HepG2 (cell line): ENCODE measurements around the gene TEX48. TPM values are rescaled to one million over a fixed set of nuclear protein-coding genes. Genes with fewer than 3 reads are reported as not detected.

Experiments used
- BORCS8-MEF2B ChIP-seq: sonication (generic); formaldehyde crosslinking; IDR thresholded peaks from 2 replicates; pipeline ENCODE4 v1.8.0; 2022; ENCODE audit warnings: mild to moderate bottlenecking, missing genetic modification reagents
- DR1 ChIP-seq: sonication (generic); formaldehyde crosslinking; IDR thresholded peaks from 2 replicates; pipeline ENCODE4 v1.8.0; 2021; ENCODE audit warnings: mild to moderate bottlenecking, missing genetic modification reagents, inconsistent platforms
- FOXJ3 ChIP-seq: sonication (generic); formaldehyde crosslinking; IDR thresholded peaks from 2 replicates; pipeline ENCODE4 v1.4.0; 2020; ENCODE audit warnings: missing genetic modification reagents, mild to moderate bottlenecking, borderline replicate concordance
- HNRNPK ChIP-seq: fragments of 200-400 bp; formaldehyde crosslinking; IDR thresholded peaks from 2 replicates; pipeline ENCODE4 v1.6.1; 2018; ENCODE audit warnings: low read length, low read depth, moderate library complexity, mild to moderate bottlenecking; ENCODE audit not compliant: poor library complexity, severe bottlenecking
- KDM2A ChIP-seq: sonication (generic); formaldehyde crosslinking; IDR thresholded peaks from 2 replicates; pipeline ENCODE4 v1.4.0; 2020; ENCODE audit warnings: low read depth, missing genetic modification reagents, borderline replicate concordance
- KIAA2018 ChIP-seq: sonication (generic); formaldehyde crosslinking; IDR thresholded peaks from 2 replicates; pipeline ENCODE4 v1.5.0; 2020; ENCODE audit warnings: mild to moderate bottlenecking, missing genetic modification reagents, borderline replicate concordance
- NFYB ChIP-seq: sonication (generic); formaldehyde crosslinking; IDR thresholded peaks from 2 replicates; pipeline ENCODE4 v1.4.0; 2020; ENCODE audit warnings: missing genetic modification reagents
- ONECUT2 ChIP-seq: sonication (generic); formaldehyde crosslinking; IDR thresholded peaks from 2 replicates; pipeline ENCODE4 v1.4.0; 2020; ENCODE audit warnings: missing genetic modification reagents
- USF2 ChIP-seq, 2 experiments: sonication (generic) in 1 of 2; formaldehyde crosslinking in 1 of 2; IDR thresholded peaks; 2 replicates each; pipeline versions ENCODE4 v1.5.1 to v1.6.1; 2011 to 2020; ENCODE audit warnings: borderline replicate concordance in 1 of 2, low read depth in 1 of 2, low read length in 1 of 2, mild to moderate bottlenecking in 1 of 2, missing genetic modification reagents in 1 of 2, moderate library complexity in 1 of 2
- ZBTB33 ChIP-seq: sonication (generic); formaldehyde crosslinking; IDR thresholded peaks from 2 replicates; pipeline ENCODE4 v1.4.0; 2020; ENCODE audit warnings: missing genetic modification reagents
- ZNF275 ChIP-seq: sonication (generic); formaldehyde crosslinking; IDR thresholded peaks from 2 replicates; pipeline ENCODE4 v1.8.0; 2022; ENCODE audit warnings: missing genetic modification reagents, mild to moderate bottlenecking, inconsistent platforms, borderline replicate concordance
- polyA plus RNA-seq, 8 experiments: library from polyadenylated mRNA; depleted of rRNA in 3 of 8; stranded (reverse) in 7 of 8; unstranded in 1 of 8; fragments of >200 nt; fragmentation: Illumina TruSeq in 4 of 8; extraction: Trizol in 4 of 8; gene quantifications; 2 replicates each; pipeline versions ENCODE4 v1.2.1 to v1.2.3, GENCODE V29; 2011 to 2016; ENCODE audit warnings: low read depth in 4 of 8, missing spikeins in 1 of 8, mixed read lengths in 1 of 8; ENCODE audit not compliant: insufficient read depth in 1 of 8
- total RNA-seq, 5 experiments: library from RNA; depleted of rRNA; stranded (reverse); fragments of >200 nt; fragmentation: Illumina TruSeq; extraction: Trizol; gene quantifications; 2 replicates each; pipeline ENCODE4 v1.2.3, GENCODE V29; 2016; ENCODE audit warnings: low read depth in 1 of 5

Gene TEX48
- total and polyA plus RNA-seq, 2 of the 13 experiments (the other 11 are each of a cell fraction or from before 2014, with no cell fraction given), result not detected

- TF ChIP-seq HNRNPK (no peak), KDM2A (CRISPR knock-in tag) (peak; percentile 65; the same call in 1 of the 2 replicates), DR1 (CRISPR knock-in tag) (peak; percentile 51; the same call in 1 of the 2 replicates), BORCS8-MEF2B (CRISPR knock-in tag) (0 out of 2 replicates have a peak, but pooled peaks have one; percentile 38), NFYB (CRISPR knock-in tag) (no peak), FOXJ3 (CRISPR knock-in tag) (peak; percentile 98), ONECUT2 (CRISPR knock-in tag) (no peak), USF2 (IDR thresholded peaks at IDR 0.05; ENCODE audit: low read depth, low read length) (no peak), USF2 (CRISPR knock-in tag; IDR thresholded peaks at IDR 0.05; ENCODE audit: borderline replicate concordance) (peak; percentile 34; the same call in 1 of the 2 replicates), ZNF275 (CRISPR knock-in tag) (peak; percentile 63; the same call in 1 of the 2 replicates), KIAA2018 (CRISPR knock-in tag) (no peak), ZBTB33 (CRISPR knock-in tag) (peak; percentile 74)
Measured at GRCh38 chr9:114721491-114722079, 39.6 kb upstream of the TEX48 start (continued).
